ENCODE results near the gene BNC2.

GRCh38 chr9:16679327-16679821, 191.1 kb downstream of the BNC2 start:
- TF ChIP-seq GATA2 (IDR thresholded peaks at IDR 0.05; ENCODE audit: low read depth, low read length) (no peak), GATA3 (IDR thresholded peaks at IDR 0.05; ENCODE audit: low read depth, low read length) (no peak)
